NCI-H1048 (cell line): ENCODE results near the gene BEX4.

Experiments
- DNase-seq: peaks from one replicate; lab custom pipeline; 2025; lab: John Stamatoyannopoulos, UW

The BEX4 gene

DNA sequence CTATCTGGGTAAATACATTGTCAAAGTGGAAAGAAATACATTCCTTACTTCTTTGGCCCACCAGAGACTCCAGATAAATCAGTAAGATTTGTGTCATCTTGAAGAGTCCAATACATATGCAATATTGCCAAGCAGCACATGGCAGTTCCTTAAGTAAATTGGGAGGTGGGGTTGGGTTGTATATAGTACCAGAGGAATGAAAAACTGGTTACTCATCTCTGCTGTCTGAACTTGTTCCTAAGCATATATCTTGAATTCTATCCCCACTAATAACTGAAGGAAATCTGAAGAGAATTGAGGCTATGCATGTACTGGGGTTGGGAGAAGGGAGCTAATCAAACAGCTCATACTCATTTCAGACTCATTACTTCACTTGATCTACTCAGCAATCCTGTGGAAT is 25.2 kb downstream of the BEX4 start:
- DNase-seq: no peak

DNA sequence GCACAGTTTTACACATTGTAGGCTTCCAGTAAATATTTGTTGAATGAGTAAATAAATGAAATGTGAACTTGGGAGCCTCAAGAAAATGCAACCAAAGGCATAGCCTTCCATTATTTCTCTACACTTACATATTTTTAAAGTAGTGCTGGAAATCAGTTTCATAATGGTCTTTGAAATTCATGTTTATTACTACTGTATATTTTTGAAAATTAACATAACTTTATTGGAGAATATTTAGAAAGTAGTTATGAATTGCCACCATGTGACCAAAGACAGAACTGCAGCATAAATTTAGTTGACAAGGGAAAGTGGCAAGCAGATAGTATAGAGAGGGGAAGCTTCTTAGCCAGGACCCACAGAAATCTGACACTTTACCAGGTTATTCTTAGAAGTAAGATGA is 33.6 kb downstream of the BEX4 start:
- no peak for DNase-seq

DNA sequence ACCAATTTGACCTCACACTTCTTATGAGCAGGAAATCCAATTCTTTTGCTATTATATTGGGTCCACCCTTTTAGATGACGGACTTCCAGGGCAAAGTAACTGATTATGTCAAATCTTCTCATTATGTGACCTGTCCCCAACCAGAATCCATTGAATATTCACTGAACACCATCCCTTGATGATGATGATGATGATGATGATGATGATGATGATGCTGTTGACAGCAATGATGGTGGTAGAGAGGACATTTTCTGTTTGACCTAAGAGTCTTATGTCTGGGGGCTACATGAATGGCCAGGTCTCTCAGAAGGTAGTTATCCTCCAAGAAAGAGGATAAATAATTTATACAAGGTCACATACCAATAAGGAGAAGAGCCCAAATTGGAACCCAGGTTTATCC is 34.9 kb downstream of the BEX4 start:
- no peak for DNase-seq

DNA sequence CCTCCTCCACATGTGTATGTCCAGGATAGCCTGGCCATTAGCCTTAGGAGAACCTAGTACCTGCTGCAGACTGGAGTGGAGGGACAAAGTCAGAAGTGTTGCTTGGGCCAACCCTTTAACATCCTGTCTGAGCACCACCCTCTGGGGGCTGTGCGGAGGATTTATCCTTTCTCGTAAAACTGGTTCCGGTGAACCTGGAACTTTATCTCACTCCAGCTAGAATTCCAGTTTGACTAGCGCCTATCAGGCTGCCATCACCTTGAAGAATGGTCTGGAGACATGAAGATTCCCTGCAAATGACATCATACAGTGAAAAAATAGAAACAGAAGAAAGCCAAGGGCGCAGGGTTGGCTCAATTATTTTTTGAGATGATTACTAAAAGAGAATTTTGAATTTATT is 36.1 kb downstream of the BEX4 start:
- DNase-seq: no peak

DNA sequence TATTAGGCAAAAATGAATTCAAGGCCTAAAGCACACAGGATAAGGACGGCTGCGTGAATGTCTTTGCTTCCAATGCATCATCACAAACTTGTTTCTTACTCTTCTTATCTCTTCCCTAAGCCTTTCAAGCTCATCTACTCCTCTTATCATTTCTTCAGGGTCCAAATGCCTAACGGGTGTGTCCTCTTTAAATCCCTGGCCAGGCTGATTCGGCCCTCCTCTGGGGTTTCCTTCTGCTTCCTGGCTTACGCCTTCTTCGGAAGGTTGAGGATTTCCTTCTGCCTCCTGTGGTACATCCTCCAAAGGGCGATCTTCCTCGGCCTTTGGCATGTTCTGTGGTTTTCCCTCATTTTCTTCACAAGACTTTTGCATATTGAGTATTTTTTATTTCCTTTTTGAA is 38.7 kb downstream of the BEX4 start:
- no peak for DNase-seq

DNA sequence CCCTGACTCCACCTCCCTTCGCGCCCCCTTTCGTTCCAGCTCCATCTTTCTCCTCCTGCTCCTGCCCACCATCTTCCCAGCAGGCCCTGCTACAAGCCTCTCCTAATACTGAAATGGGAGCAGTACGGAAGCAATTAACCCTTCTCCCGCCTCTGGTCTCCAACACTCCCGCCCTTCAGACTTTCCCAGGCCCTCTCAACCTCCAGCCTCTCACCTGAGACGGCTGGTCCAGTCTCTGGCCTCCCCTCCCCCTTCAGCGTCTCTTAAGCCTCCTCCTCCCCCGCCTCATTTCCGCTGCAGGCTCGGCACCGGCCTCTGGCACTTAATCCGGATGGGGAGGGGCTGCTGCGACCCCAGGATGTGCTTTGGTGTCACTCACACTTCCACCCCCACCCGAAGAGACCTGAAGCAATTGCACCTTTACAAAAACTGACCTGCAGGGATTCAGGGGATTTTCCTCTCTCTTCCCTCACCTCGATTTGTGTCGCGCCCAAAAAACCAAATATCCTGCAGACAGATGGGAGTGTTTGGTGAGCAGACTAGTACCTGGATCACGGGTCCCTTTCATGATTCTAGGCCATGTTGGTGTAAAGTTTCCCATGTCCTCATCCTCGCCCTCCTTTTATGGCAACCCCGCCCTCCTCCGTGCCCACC is 39.4 kb downstream of the BEX4 start:
- no peak for DNase-seq

DNA sequence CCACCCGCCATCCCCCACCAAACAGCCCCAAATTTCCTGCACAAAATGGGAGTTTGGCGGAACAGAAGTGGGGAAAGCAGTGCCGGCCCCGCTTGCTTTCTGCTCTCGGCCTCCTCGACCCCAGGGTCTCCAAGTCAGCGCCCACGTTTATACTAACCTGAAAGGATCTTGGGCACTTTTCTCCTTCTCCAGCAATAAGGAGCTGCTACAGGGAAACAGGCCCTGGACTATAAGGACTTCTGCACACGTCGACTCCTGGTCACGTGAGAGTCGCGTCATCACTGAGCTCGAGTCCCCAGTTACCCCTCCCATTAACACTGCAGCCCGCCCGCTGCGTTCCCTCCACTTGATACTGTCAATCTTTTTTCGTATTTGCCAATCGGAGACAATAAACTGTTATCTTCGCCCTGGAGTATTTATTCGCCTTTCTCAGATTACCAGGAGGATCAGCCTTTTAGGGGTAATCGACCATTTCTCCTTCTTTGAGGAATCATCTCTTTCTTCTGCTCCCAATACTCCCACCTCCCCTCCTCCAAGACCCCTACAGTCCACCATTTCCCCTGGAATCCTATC is 40.1 kb downstream of the BEX4 start, which contains the start of gene TCEAL8:
TSS of gene TCEAL8 (minus strand) at position 235 of the 573 bp plus-strand sequence. CDS start 1,176 bp downstream, outside the sequence.
- DNase-seq: peak; percentile 25

DNA sequence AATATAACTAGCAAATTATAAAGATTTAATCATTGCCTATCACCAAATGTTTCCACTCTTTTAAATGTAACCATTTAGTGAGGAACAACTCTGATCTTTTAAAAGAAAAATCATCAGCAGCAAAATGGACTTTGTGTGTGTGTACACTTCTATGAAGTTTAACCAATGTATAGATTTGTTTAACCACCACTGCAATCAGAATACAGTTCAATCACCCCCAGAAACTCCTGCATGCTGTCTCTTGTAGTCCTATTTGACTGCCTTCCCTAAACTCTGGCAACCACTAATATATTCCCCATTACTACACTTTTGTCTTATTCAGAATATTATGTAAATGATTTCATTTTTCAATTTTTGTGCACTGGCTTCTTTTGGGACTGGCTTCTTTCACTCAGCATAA is 41.7 kb downstream of the BEX4 start:
- no peak for DNase-seq

DNA sequence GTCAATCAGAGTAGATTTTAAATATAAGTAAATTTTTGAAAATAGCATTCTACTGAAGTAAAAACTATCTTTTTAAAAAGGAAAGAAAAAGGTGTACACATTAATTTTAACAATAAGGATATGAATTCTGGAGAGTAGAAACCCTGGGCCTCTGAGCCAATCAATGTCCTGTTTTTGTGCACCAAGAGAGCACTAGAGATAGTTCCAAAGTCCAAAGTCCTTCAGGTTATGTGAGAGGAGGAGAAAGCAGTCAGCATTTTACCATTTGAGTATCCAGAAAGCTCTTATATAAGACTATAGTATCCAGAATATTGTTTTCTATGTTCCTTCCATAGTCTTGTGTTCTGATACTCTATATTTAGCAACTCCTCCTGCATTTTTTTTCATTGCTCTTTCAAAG is 43.4 kb downstream of the BEX4 start:
- DNase-seq: no peak
